GM19324 (cell line): Measurements from ENCODE around the gene NSUN7.
"Not testable (repeated sequence)": the region's sequence is repeated elsewhere in the genome, so short reads cannot be mapped to it uniquely, and the experiment has no call there.

ENCODE experiments used
- ATAC-seq: cut with Tn5 transposase; IDR thresholded peaks from one replicate; pipeline ENCODE4 v1.9.1; 2021; ENCODE audit warnings: mild to moderate bottlenecking, moderate library complexity; ENCODE audit not compliant: unreplicated experiment, low FRiP score

The NSUN7 gene

DNA sequence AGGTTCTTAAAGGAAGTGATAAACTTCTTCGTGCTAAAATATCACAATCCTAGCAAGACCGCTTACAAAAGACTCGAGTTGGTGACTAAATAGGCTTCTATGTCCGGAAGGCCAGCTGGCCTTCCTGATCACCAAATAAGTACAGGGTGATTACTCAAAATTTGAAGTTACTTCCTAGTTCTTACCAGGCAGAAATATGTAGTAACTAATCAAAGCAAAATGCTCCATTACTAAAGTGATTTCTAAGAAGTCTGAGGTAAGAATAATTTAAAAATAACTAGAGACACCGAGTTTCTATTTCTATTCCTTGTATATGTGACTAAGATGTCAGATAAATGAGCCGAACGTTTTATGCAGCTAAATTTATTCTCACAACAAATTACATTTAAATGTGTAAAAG, 62.2 kb downstream of the NSUN7 start:
- ATAC-seq = no peak

DNA sequence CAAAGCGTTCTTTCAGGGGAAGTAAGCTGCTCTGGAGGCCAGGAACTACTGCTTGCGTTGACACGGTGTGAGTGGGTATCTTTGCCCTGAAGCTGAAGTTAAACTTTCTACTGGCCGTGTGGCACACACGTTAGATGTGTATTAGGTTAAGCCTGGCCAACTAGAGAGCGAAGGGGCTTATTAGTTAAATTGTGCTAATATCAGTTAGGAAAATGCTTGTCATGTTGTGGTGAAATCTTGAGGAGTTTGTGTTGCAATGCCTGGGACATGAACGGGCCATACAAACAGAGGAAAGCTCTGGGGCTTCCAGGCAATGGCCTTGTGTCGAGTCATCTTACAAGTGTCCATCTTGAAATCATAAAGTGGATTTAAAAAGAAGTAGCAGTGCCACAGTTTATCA, 62.6 kb downstream of the NSUN7 start:
- no peak for ATAC-seq

DNA sequence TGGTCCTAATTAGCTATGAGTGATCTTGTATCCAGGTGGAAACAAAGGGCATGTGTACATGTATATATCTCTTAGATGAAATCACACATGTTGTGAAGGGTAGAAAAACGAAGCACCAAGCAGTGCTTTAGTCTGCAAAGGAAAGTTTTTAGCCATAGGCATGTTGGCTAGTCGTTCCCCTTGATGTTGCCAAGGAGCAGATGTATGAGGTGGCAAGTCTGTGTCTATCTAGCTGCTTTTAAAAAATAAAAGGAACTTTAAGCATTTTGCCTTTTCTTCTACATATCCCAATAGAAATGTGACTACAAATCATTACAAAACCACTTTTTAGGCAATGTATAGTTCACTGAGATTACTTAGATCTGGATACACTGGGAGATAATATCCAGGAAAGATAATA, 63.1 kb downstream of the NSUN7 start:
- no peak for ATAC-seq

DNA sequence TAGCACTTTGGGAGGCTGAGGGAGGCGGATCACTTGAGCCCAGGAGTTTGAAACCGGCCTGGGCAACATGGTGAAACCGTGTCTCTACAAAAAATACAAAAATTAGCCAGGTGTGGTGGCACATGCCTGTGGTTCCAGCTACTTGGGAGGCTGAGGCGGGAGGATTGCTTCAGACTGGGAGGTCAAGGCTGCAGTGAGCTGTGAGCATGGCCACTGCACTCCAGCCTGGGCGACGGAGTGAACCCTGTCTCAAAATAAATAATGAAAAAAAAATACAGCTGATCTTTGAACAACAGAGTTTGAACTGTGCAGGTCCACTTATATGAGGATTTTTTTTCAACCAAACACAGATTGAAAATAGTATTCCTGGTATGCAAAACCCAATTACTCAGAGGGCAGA, 67.4 kb downstream of the NSUN7 start:
- ATAC-seq = not testable (repeated sequence)

DNA sequence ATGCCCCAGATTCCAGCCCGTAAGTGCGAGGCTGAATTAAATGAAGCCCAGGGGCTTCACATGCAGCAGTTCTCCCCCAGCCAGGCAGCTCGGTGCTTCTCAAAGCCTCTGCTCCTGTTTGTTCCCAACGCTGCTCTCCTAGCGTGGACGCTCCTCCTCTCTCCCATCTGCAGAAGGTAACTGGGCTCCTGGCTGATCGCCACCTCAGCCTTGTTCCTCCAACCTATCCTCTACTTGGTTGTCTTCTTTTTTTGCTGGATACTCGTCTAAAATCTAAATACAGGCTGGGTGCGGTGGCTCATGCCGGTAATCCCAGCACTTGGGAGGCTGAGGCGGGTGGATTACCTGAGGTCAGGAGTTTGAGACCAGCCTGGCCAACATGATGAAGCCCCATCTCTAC, 70.3 kb downstream of the NSUN7 start:
- no peak for ATAC-seq

DNA sequence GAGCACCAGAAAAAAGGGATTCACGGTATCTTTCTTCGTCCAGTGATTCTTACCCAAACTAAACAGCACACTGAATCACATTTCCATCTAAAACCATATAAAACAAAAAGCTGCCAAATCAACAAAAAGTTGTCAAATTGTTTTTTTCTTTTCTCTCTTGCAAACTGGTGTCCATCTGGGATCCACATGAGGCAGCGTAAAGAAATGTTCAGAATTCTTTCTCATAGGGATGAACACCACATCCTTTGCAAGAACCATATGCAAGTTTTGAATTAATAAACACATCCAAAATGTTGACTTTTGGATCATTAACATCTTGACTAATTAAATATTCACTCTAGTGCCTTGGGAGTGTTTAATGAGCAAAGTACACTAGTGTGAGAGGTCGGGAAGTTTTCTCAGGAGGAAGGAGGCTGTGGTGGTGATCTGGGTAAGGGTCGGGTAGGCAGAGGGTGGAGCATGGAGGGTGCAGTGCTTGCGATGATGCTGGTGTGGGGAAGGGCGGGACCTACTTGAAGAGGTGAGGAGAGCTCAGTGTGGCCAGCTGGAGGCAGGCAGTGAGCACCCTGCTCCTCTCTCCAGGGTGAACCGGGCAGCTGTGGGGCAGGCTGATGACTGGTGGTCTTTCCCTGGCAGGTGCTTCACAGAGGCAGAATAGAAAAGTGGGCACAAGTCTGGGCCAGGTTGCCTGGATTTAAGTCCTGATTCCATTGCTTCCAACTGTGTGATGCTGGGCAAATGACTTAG, 72.8 kb downstream of the NSUN7 start:
- no peak for ATAC-seq

DNA sequence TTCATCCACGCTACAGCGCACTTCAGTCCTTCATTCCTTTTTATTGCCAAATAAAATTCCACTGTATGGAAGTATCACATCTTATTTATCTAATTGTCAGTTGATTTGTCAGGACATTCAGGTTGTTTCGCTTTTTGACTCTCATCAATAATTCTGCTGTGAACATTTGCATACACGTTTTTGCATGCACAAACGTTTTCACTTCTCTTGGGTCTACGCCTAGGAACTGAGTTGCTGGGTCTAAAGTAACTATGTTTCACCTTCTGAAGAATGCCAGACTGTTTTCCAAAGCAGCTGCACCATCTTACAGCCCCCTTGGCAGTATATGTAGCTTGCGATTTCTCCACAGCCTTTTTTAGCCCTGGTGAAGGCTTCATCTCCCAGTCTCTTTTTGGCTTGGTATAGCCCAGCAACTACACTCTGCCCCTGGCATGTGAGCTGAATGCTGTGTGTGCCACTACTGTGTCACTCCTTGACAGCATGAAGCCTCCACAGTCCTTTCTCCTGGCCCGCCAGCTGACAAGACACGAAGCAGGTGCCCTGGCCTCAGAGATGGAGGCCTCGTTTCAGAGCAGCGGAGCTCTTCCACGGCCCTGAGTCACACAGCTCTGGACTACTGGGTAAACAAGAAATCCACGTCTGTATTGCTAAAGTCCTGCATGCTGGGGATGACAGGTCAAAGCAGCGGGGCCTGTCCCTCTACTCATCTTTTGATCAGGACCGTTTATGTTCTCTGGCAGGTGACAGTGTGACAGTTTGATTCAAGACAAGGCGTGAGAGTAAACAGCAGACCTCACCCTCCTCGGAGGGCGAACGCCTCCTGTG, 75.5 kb downstream of the NSUN7 start:
- peak; percentile 68 for ATAC-seq

DNA sequence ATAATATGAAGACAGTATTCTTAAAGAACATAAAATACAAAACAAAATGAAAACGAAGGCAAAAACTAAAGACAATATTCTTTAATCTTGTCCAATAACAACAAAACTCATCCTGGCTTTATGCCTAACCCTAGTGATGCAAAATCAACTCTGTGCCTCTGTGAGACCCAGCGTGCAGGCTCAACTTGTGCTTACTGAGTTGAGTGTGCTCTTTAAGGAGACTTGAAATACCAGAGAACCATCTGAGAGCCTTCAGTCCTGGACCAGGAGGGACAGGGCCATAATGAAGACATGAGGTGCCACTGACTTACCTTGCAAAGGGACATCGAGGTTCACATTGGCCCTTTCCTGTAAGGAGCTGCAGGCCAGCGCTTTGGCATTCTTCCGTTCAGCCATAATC, 77.1 kb downstream of the NSUN7 start:
- no peak for ATAC-seq

DNA sequence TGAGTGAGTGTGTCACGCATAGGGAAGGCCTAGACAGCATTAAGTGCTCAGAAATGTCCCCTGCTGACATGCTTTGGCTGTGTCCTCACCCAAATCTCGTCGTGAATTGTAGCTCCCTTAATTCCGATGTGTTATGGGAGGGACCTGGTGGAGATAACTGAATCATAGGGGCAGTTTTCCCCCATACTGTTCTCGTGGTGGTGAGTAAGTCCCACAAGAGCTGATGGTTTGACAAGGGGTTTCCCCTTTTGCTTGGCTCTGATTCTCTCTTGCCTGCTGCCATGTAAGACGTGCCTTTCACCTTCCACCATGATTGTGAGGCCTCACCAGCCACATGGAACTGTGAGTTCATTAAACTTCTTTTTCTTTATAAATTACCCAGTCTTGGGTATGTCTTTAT, 78.0 kb downstream of the NSUN7 start:
- no peak for ATAC-seq

DNA sequence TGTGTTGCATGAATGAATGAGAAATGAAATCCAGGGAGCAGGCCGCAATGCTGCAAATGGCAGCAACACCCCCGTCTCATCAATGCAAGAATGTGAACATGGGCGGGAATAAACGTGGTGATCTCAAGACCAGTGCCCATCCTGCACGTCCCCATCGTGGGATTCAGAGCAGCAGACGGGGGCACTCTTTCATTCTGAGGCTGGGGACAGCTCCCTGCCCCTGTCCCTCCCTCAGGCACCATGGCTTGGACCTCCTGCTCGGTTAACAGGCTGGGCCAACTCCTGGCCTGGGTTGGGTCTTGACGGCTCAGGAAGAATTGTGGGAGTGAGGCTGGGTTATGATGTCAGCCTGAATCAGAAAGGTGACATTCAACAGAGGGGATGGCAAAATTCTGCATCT, 78.9 kb downstream of the NSUN7 start:
- ATAC-seq = no peak

DNA sequence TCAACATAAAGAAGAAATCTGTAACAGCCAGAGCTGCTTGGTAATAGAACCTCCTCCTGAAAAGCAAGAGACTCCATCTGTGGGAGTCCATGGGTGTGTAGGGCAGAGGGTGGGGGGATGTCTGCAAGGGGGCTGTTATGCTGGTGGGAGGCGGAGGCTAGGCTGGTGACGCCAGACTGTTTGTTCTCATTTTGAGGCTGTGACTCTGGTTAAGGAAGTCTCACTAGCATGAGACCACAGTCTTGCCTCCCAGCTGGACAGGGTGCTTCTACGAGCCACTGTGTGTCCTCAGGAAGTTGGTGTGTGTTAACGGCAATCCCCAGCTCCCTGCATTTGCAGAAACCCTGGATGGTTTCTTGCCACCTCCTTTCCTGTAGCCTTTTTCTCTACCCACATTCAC, 79.8 kb downstream of the NSUN7 start:
- no peak for ATAC-seq

DNA sequence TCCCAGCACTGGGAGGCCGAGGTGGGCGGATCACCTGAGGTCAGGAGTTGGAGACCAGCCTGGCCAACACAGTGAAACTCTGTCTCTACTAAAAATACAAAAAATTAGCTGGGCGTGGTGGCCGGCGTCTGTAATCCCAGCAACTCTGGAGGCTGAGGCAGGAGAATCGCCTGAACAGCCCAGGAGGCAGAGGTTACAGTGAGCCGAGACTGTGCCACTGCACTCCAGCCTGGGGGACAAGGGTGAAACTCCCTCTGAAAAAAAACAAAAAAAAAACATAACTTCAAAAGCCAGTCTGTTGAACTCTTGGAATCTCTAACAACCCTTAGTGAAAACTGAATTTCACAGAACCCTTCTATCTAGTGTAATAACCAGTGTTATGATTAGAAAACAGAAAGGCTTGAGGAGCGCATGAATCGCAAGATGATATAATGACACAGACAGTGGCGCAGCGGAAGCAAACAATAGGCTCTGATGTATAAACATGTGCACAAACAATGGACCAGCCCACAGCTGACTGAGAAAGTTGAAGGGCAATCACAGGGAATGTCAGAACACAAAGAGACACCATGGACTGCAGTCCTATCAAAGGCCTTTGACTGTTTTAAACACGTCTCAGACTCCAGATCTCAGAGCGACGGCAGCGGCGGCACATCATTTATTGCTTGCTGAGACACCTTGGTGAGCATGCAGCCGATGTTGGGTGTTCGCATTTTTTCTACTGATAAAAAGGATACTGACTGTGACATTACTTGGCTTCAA, 81.6 kb downstream of the NSUN7 start:
- no peak for ATAC-seq

DNA sequence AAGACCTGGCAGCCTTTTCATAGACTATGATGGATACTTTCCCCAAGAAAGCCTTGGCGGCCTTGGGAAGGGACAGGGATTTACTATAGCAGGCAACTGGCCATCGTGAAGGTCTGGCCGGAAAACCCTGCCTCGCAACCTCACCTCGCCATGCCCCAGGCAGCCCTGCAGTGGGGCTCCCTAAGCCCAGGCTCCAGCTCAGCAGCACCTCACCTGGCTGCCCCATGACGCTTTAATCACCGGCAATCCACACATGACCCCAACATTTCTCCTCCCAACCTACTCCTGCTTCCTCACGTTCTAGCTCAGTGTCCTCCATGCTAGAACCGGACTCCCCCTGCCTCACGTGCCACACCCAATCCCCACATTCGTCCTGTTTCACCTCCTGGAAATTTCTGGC, 82.4 kb downstream of the NSUN7 start:
- no peak for ATAC-seq

DNA sequence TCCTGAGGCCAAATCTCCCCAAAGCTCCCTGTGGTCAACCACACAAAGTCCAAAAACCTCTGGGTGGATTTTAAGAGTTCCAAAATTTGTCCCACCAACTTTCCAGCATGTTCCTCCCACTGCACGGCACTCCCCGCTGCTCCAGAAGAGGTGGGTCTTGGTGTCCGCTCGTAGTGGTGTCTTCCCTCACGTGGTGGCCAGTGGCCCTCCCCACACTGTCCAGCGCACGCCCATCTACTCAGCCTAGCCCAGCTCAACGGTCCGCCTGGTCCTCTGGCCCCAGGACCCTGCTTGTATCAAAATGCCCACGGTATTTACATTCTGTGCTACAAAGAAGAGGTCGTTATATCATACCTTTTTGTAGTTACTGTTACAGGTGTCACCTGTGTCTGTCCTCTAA, 83.5 kb downstream of the NSUN7 start:
- ATAC-seq = no peak

DNA sequence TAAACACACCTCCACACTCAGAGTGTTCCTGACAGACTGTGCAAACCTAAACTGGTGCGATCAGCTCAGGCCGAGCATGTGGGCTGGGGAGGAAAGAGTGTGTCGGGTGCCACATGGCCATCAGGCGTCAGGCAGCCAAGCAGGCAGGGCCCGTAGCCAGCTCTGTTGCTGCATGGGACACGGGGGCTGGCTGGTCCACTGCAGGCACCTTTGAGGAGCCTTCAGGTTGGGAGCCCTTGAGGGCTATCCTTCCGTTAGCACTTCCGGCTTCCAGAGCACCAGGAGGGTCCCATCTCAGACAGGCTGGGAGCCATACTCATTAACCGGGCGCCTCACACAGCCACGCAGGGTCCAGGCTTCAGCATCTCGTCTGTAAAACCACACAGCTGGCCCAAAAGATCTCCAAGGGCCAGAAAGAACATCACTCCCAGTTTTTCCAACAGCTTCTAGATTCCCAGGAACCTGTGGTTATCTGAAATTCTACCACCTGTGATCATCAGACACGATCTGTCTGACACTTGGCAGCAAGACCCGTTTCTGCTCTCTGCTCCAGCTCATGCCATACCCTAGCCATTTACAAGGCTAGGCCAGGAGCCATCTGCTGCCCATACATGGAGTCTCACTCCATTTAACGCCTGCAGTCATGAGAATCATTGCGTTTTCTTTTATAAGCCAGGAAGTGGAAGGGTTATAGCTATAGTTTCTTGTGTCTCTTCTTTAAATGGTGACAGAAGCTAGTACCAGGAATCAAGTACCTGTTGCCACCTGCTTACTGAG, 87.5 kb downstream of the NSUN7 start:
- ATAC-seq = no peak

DNA sequence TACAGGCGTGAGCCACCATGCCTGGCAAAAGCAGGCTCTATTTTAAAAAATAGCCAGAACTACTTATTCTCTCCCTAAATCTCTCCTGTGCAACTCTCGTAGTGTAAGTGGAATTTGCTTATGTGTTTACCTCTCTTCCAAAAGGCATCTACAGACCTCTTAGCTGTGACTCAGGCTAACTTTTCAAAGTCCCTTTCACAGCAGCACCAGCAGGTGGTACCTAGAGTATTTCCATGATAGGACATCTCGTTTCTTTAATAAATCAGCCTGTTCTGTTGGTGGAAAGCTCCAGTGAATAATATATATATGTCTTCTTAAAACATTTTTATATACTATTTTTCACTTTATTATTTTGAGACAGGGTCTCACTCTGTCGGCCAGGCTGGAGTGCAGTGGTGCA, 89.0 kb downstream of the NSUN7 start:
- ATAC-seq = no peak

DNA sequence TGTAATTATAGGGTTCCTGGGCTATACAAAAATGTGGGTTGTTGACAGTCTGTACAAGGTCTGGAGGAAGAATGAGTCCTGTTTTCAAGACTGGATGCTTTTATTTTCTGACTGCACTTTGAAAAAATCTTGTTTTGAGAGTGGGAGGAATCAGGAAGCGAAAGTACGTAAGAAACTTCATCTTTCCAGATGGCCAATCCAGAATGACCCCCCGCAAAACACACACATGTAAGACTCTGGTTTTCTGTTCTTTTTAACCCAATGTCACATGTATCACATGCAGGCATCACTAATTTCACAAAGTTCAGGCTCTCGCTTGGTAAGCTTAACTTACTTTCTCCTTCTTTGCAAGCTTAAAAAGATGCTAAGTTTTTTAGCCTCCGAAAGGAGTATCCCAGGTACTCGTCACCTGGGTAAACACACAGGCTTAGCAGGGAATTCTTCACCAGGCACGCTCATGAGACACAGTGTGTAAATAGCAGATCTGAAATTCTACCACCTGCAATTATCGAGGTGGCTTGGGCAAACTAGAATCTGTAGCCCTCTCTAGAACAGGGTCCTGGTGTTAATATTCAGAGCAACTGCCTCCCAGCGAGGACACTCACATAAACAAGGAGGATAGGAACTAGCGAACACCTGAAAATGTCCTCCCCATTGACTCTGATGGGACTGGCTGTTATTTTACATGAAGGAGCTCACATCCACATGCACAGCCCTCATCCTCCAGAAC, 90.7 kb downstream of the NSUN7 start:
- peak; percentile 19 for ATAC-seq

DNA sequence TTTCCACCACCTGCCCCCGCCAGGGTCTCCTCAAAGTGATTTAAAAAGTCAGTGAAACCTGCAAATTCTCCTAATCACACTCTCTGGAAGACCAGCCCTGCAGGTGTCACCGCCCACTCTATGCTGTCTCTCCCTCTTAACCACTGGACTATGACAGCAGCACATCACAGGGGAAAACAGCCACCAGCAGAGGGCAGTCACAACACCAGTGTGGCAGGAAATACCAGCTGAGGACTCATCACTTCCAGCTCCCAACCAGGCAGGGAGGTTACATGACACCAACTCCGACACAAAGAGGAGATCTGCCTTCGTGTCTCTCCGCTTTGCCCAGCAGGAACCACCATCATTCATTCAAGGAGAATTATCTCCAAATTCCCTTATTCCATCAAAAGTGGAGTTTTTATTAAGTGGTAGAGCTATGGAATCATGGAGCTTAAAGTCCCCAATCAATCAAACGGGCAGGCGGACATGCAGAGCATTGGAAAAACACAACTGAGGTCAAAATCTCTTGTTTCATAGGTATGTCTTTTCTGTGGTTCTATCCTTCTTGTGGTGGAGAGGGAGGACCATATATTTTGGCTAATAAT, 91.3 kb downstream of the NSUN7 start:
- peak; percentile 74 for ATAC-seq

DNA sequence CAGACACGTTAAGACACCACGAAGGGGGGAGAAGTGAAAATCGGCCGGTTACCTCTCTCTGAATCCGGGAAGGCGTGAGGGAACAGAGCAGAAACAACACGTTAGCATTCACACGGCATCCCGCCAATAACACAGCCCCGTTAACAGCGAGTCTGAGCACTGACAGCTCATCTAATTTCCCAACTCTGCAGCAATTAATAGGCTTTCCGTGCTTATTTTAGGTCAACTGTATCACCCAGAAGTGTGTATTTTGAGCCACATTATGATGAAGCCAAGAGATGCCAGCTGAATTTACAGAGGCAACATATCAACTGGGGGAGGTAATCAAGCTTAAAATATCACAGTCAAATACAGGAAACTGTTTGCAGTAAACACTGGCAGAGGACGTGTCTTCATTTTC, 92.6 kb downstream of the NSUN7 start:
- ATAC-seq = no peak
